Measurements from ENCODE around the gene TTLL9. TPM values are rescaled to one million over a fixed set of nuclear protein-coding genes. Genes with fewer than 3 reads are reported as not detected.
"Not testable (repeated sequence)": the region's sequence is repeated elsewhere in the genome, so short reads cannot be mapped to it uniquely, and the experiment has no call there.

Gene TTLL9
- total RNA-seq, 1 donor from 2014 or later = 0.24 TPM

GRCh38 chr20:31914170-31914569, 43.7 kb downstream of the TTLL9 start:
- no peak overlapping the region for H3K27ac Mint-ChIP-seq (ENCODE audit: unreplicated experiment)
- DNase-seq (ENCODE audit: extremely low spot score, unreplicated experiment) = no peak
- no peaks in the 10 kb centered on the region for H3K9me3 Mint-ChIP-seq (ENCODE audit: unreplicated experiment)
- no peaks in the 10 kb centered on the region for H3K36me3 Mint-ChIP-seq (ENCODE audit: unreplicated experiment)
- peaks cover 37% of the 10 kb centered on the region for H3K27me3 Mint-ChIP-seq (ENCODE audit: unreplicated experiment)
- no peaks in the 10 kb centered on the region for H3K4me1 Mint-ChIP-seq (ENCODE audit: unreplicated experiment)
- no peak overlapping the region for H3K4me3 Mint-ChIP-seq (ENCODE audit: unreplicated experiment)
- no peak for TF ChIP-seq CTCF (IDR thresholded peaks at IDR 0.05)

- Mint-ChIP-seq H3K36me3 (ENCODE audit: unreplicated experiment) (no peaks in the 10 kb centered on the region), H3K27me3 (ENCODE audit: unreplicated experiment) (peaks cover 45% of the 10 kb centered on the region), H3K9me3 (ENCODE audit: unreplicated experiment) (no peaks in the 10 kb centered on the region), H3K4me3 (ENCODE audit: unreplicated experiment) (no peak overlapping the region), H3K27ac (ENCODE audit: unreplicated experiment) (no peak overlapping the region), H3K4me1 (ENCODE audit: unreplicated experiment) (no peaks in the 10 kb centered on the region)
- no peak for TF ChIP-seq CTCF (IDR thresholded peaks at IDR 0.05)
- no peak for DNase-seq (ENCODE audit: extremely low spot score, unreplicated experiment)
Measured at GRCh38 chr20:31915491-31916280, 45.3 kb downstream of the TTLL9 start.

- Mint-ChIP-seq H3K4me3 (ENCODE audit: unreplicated experiment) (no peak overlapping the region), H3K36me3 (ENCODE audit: unreplicated experiment) (no peaks in the 10 kb centered on the region), H3K27ac (ENCODE audit: unreplicated experiment) (no peak overlapping the region), H3K27me3 (ENCODE audit: unreplicated experiment) (peaks cover 46% of the 10 kb centered on the region), H3K9me3 (ENCODE audit: unreplicated experiment) (no peaks in the 10 kb centered on the region), H3K4me1 (ENCODE audit: unreplicated experiment) (no peaks in the 10 kb centered on the region)
- no peak for TF ChIP-seq CTCF (IDR thresholded peaks at IDR 0.05)
- no peak for DNase-seq (ENCODE audit: extremely low spot score, unreplicated experiment)
Measured at GRCh38 chr20:31916708-31917107, 46.3 kb downstream of the TTLL9 start.

GRCh38 chr20:31917962-31918412, 47.6 kb downstream of the TTLL9 start:
- H3K9me3 Mint-ChIP-seq (ENCODE audit: unreplicated experiment); H3K36me3 Mint-ChIP-seq (ENCODE audit: unreplicated experiment); H3K4me1 Mint-ChIP-seq (ENCODE audit: unreplicated experiment); H3K27ac Mint-ChIP-seq (ENCODE audit: unreplicated experiment); DNase-seq (ENCODE audit: extremely low spot score, unreplicated experiment); H3K4me3 Mint-ChIP-seq (ENCODE audit: unreplicated experiment): not testable (repeated sequence)
- peaks cover 49% of the 10 kb centered on the region for H3K27me3 Mint-ChIP-seq (ENCODE audit: unreplicated experiment)

- no peak for TF ChIP-seq CTCF (IDR thresholded peaks at IDR 0.05)
- H3K9me3 Mint-ChIP-seq (ENCODE audit: unreplicated experiment) = no peaks in the 10 kb centered on the region
- no peak for DNase-seq (ENCODE audit: extremely low spot score, unreplicated experiment)
- no peak overlapping the region for H3K27ac Mint-ChIP-seq (ENCODE audit: unreplicated experiment)
- no peaks in the 10 kb centered on the region for H3K36me3 Mint-ChIP-seq (ENCODE audit: unreplicated experiment)
- no peak overlapping the region for H3K4me3 Mint-ChIP-seq (ENCODE audit: unreplicated experiment)
- H3K27me3 Mint-ChIP-seq (ENCODE audit: unreplicated experiment) = peaks cover 47% of the 10 kb centered on the region
- no peaks in the 10 kb centered on the region for H3K4me1 Mint-ChIP-seq (ENCODE audit: unreplicated experiment)
Measured at GRCh38 chr20:31918466-31919105, 48.2 kb downstream of the TTLL9 start.
